Measurements from ENCODE around the gene PRRC1. TPM values are rescaled to one million over a fixed set of nuclear protein-coding genes. Genes with fewer than 3 reads are reported as not detected.

The PRRC1 gene
- total RNA-seq, 1 donor from 2014 or later: 85.8 TPM

GRCh38 chr5:127588368-127588767 is 70.9 kb downstream of the PRRC1 start:
- no peak for TF ChIP-seq CTCF (IDR thresholded peaks at IDR 0.05; ENCODE audit: unreplicated experiment)
- H3K27ac Mint-ChIP-seq: no peak overlapping the region
- no peaks in the 10 kb centered on the region for H3K4me1 Mint-ChIP-seq
- no peak for DNase-seq (ENCODE audit: low spot score in 2 of 2, unreplicated experiment in 2 of 2)
- no peaks in the 10 kb centered on the region for H3K36me3 Mint-ChIP-seq
- peaks cover 4% of the 10 kb centered on the region for H3K9me3 Mint-ChIP-seq
- H3K4me3 Mint-ChIP-seq: no peak overlapping the region
- peaks cover 2% of the 10 kb centered on the region for H3K27me3 Mint-ChIP-seq (ENCODE audit: low read depth)

GRCh38 chr5:127589309-127590030 is 72.0 kb downstream of the PRRC1 start:
- Mint-ChIP-seq H3K4me1 (no peaks in the 10 kb centered on the region), H3K27me3 (ENCODE audit: low read depth) (peaks cover 2% of the 10 kb centered on the region), H3K4me3 (no peak overlapping the region), H3K27ac (no peak overlapping the region), H3K9me3 (no peaks in the 10 kb centered on the region), H3K36me3 (no peaks in the 10 kb centered on the region)
- TF ChIP-seq CTCF (IDR thresholded peaks at IDR 0.05; ENCODE audit: unreplicated experiment): no peak
- no peak for DNase-seq (ENCODE audit: low spot score in 2 of 2, unreplicated experiment in 2 of 2)

- DNase-seq (ENCODE audit: low spot score in 2 of 2, unreplicated experiment in 2 of 2): no peak
- Mint-ChIP-seq H3K4me1 (no peaks in the 10 kb centered on the region), H3K4me3 (no peak overlapping the region), H3K27ac (no peak overlapping the region), H3K36me3 (no peaks in the 10 kb centered on the region), H3K27me3 (ENCODE audit: low read depth) (peaks cover 2% of the 10 kb centered on the region), H3K9me3 (no peaks in the 10 kb centered on the region)
- TF ChIP-seq CTCF (IDR thresholded peaks at IDR 0.05; ENCODE audit: unreplicated experiment): no peak
Observed at GRCh38 chr5:127590156-127590722, 72.8 kb downstream of the PRRC1 start.

- Mint-ChIP-seq H3K36me3 (no peaks in the 10 kb centered on the region), H3K9me3 (no peaks in the 10 kb centered on the region), H3K27me3 (ENCODE audit: low read depth) (no peaks in the 10 kb centered on the region), H3K4me1 (peaks cover 7% of the 10 kb centered on the region), H3K27ac (no peak overlapping the region), H3K4me3 (no peak overlapping the region)
- TF ChIP-seq CTCF (IDR thresholded peaks at IDR 0.05; ENCODE audit: unreplicated experiment): no peak
- no peak for DNase-seq (ENCODE audit: low spot score in 2 of 2, unreplicated experiment in 2 of 2)
Observed at GRCh38 chr5:127595484-127596368, 78.3 kb downstream of the PRRC1 start.

GRCh38 chr5:127596501-127596900 is 79.1 kb downstream of the PRRC1 start:
- TF ChIP-seq CTCF (IDR thresholded peaks at IDR 0.05; ENCODE audit: unreplicated experiment): no peak
- no peak overlapping the region for H3K4me3 Mint-ChIP-seq
- no peak for DNase-seq (ENCODE audit: low spot score in 2 of 2, unreplicated experiment in 2 of 2)
- H3K9me3 Mint-ChIP-seq: no peaks in the 10 kb centered on the region
- no peak overlapping the region for H3K27ac Mint-ChIP-seq
- no peaks in the 10 kb centered on the region for H3K27me3 Mint-ChIP-seq (ENCODE audit: low read depth)
- H3K4me1 Mint-ChIP-seq: peaks cover 7% of the 10 kb centered on the region
- no peaks in the 10 kb centered on the region for H3K36me3 Mint-ChIP-seq

Measured in mesothelial cell of epicardium (in vitro differentiated cells).